HepG2 (cell line): ENCODE data around the gene ZBTB47. TPM values are rescaled to one million over a fixed set of nuclear protein-coding genes. Genes with fewer than 3 reads are reported as not detected.

Source experiments
- ATAC-seq: fragments of 200-7000 bp; cut with Tn5 transposase; 3 replicates; pipeline ENCODE4 v1.9.1; 2020; ENCODE audit warnings: mild to moderate bottlenecking, moderate library complexity
- BruUV-seq: library from RNA; stranded (reverse); fragments of 400-500 nt; replicated peaks from 2 replicates; lab custom pipeline; 2021; lab: Mats Ljungman, UMichigan
- CTCF ChIA-PET: fragments of 300-600 bp; formaldehyde crosslinking; extraction: SDS; loops from one replicate; lab custom pipeline; 2021; ENCODE audit warnings: low total read pairs, inconsistent platforms, low intra/inter-chr PET ratio; lab: Yijun Ruan, JAX
- POLR2A ChIA-PET: fragments of 350-600 bp; sonication (Branson Sonifier 250); formaldehyde crosslinking; loops from one replicate; lab custom pipeline; 2020; ENCODE audit warnings: antibody characterized with exemption, inconsistent platforms; lab: Yijun Ruan, JAX
- DNase-seq: peaks from one replicate; pipeline ENCODE4 v3.0.0-alpha.2; 2015; ENCODE audit warnings: low spot score
- FAIRE-seq: peaks from 3 replicates; lab custom pipeline; 2011; peaks lifted over from hg19 to GRCh38; lab: Jason Lieb, UNC
- H2AFZ ChIP-seq: one replicate; pipeline ENCODE4 v1.6.1; 2011; ENCODE audit warnings: low read length, inconsistent platforms
- H3K27ac ChIP-seq: fragments of 300-600 bp; 3 replicates; pipeline ENCODE4 v1.8.0; 2011; ENCODE audit warnings: mixed run types, mild to moderate bottlenecking, mixed read lengths, low read length, inconsistent platforms; ENCODE audit not compliant: insufficient read depth; ENCODE audit errors: extremely low read length
- H3K27me3 ChIP-seq, 2 experiments: fragments of 200-600 bp in 1 of 2; 2 replicates in 1 of 2; 3 replicates in 1 of 2; pipeline versions ENCODE4 v1.6.0 to v1.8.0; 2011; ENCODE audit warnings: low read length in 2 of 2, mild to moderate bottlenecking in 2 of 2, moderate library complexity in 2 of 2, inconsistent platforms in 1 of 2; ENCODE audit not compliant: insufficient read depth in 2 of 2, control insufficient read depth in 1 of 2
- H3K36me3 ChIP-seq, 2 experiments: fragments of 200-600 bp in 1 of 2; replicated peaks in 1 of 2; 2 replicates in 1 of 2; 3 replicates in 1 of 2; pipeline versions ENCODE4 v1.5.1 to v1.8.0; 2011; ENCODE audit warnings: low read length in 2 of 2, inconsistent platforms in 1 of 2; ENCODE audit not compliant: insufficient read depth in 2 of 2, control insufficient read depth in 1 of 2
- H3K4me1 ChIP-seq: 2 replicates; pipeline ENCODE4 v1.5.1; 2012; ENCODE audit warnings: low read length, inconsistent platforms; ENCODE audit not compliant: insufficient read depth
- H3K4me2 ChIP-seq: 2 replicates; pipeline ENCODE4 v1.6.0; 2011; ENCODE audit warnings: low read depth, low read length, inconsistent platforms
- H3K4me3 ChIP-seq, 3 experiments: fragments of 200-600 bp in 1 of 3; sonication (generic), shearing (Covaris generic) in 1 of 3; replicated peaks in 1 of 3; 2 replicates each; pipeline ENCODE4 v1.5.1; 2011 to 2016; ENCODE audit warnings: low read length in 3 of 3, inconsistent platforms in 2 of 3, low read depth in 2 of 3, mild to moderate bottlenecking in 2 of 3, control low read depth in 1 of 3, mixed read lengths in 1 of 3; ENCODE audit not compliant: insufficient read depth in 1 of 3
- H3K79me2 ChIP-seq: one replicate; pipeline ENCODE4 v1.6.1; 2011; ENCODE audit warnings: low read length, inconsistent platforms; ENCODE audit not compliant: insufficient read depth
- H3K9ac ChIP-seq: 2 replicates; pipeline ENCODE4 v1.6.0; 2011; ENCODE audit warnings: mild to moderate bottlenecking, low read depth, low read length, inconsistent platforms; ENCODE audit not compliant: insufficient read depth
- H3K9me3 ChIP-seq: 2 replicates; pipeline ENCODE4 v1.5.1; 2012; ENCODE audit warnings: mild to moderate bottlenecking, low read length
- H4K20me1 ChIP-seq: 2 replicates; pipeline ENCODE4 v1.6.0; 2011; ENCODE audit warnings: inconsistent platforms, mild to moderate bottlenecking, low read length, moderate library complexity; ENCODE audit not compliant: insufficient read depth
- MYC ChIP-seq: sonication (generic); formaldehyde crosslinking; IDR thresholded peaks from 2 replicates; pipeline ENCODE4 v1.9.0; 2021; ENCODE audit warnings: missing genetic modification reagents, borderline replicate concordance
- NFKB2 ChIP-seq: sonication (generic); formaldehyde crosslinking; IDR thresholded peaks from 2 replicates; pipeline ENCODE4 v1.4.0; 2020; ENCODE audit warnings: missing genetic modification reagents, borderline replicate concordance
- NFYC ChIP-seq: IDR thresholded peaks from 2 replicates; pipeline ENCODE4 v1.6.1; 2016; ENCODE audit warnings: missing genetic modification reagents, missing compliant biosample characterization
- NPAS2 ChIP-seq: sonication (generic); formaldehyde crosslinking; IDR thresholded peaks from 2 replicates; pipeline ENCODE4 v1.8.0; 2022; ENCODE audit warnings: mild to moderate bottlenecking, missing genetic modification reagents, borderline replicate concordance
- PHF21A ChIP-seq: sonication (generic); formaldehyde crosslinking; IDR thresholded peaks from 2 replicates; pipeline ENCODE4 v1.5.0; 2020; ENCODE audit warnings: mild to moderate bottlenecking, missing genetic modification reagents
- PRPF4 ChIP-seq: fragments of 200-400 bp; formaldehyde crosslinking; IDR thresholded peaks from 2 replicates; pipeline ENCODE4 v1.6.1; 2016; ENCODE audit warnings: low read length, low read depth; ENCODE audit not compliant: poor library complexity, severe bottlenecking
- RBAK ChIP-seq: sonication (generic); formaldehyde crosslinking; IDR thresholded peaks from 2 replicates; pipeline ENCODE4 v1.5.1; 2020; ENCODE audit warnings: mild to moderate bottlenecking, missing genetic modification reagents
- RFX1 ChIP-seq: fragments of 450-650 bp; IDR thresholded peaks from 2 replicates; pipeline ENCODE4 v1.6.1; 2017
- TAF15 ChIP-seq: fragments of 200-400 bp; formaldehyde crosslinking; IDR thresholded peaks from one replicate; pipeline ENCODE4 v1.6.1; 2018; ENCODE audit warnings: mild to moderate bottlenecking, low read depth, low read length; ENCODE audit not compliant: poor library complexity, severe bottlenecking
- TP53 ChIP-seq: sonication (generic); formaldehyde crosslinking; conservative IDR thresholded peaks from 2 replicates; pipeline ENCODE4 v1.4.0; 2020; ENCODE audit warnings: missing genetic modification reagents
- ZFP1 ChIP-seq: IDR thresholded peaks from 2 replicates; pipeline ENCODE4 v1.6.1; 2016
- ZNF383 ChIP-seq: sonication (generic); formaldehyde crosslinking; IDR thresholded peaks from 2 replicates; pipeline ENCODE4 v1.4.0; 2020; ENCODE audit warnings: missing genetic modification reagents, mild to moderate bottlenecking, borderline replicate concordance
- ZNF589 ChIP-seq: sonication (generic); formaldehyde crosslinking; conservative IDR thresholded peaks from 2 replicates; pipeline ENCODE4 v1.8.0; 2022; ENCODE audit warnings: mild to moderate bottlenecking, moderate library complexity, missing genetic modification reagents
- ZNF720 ChIP-seq: sonication (generic); formaldehyde crosslinking; IDR thresholded peaks from 2 replicates; pipeline ENCODE4 v1.4.0; 2020; ENCODE audit warnings: missing genetic modification reagents
- ZNF761 ChIP-seq: sonication (generic); formaldehyde crosslinking; conservative IDR thresholded peaks from 2 replicates; pipeline ENCODE4 v1.4.0; 2020; ENCODE audit warnings: mild to moderate bottlenecking, missing genetic modification reagents
- WGBS: methylation state at CpG from one replicate; pipeline ENCODE4 v1.1.6; 2017; ENCODE audit warnings: low lambda C conversion rate; 5-methylcytosine and 5-hydroxymethylcytosine counted together
- in situ Hi-C: cut with HindIII; loops from 2 replicates; pipeline ENCODE4 v1.10.0; 2017; ENCODE audit warnings: low pct_unique_long_range_greater_than_20kb; ENCODE audit not compliant: extremely low pct_ligation_motif_present
- intact Hi-C: fragments of 100-400 bp; cut with micrococcal nuclease; formaldehyde crosslinking; loops from one replicate; pipeline ENCODE4 v1.10.0; 2022; ENCODE audit not compliant: unreplicated experiment
- polyA plus RNA-seq, 8 experiments: library from polyadenylated mRNA; depleted of rRNA in 3 of 8; stranded (reverse) in 7 of 8; unstranded in 1 of 8; fragments of >200 nt; fragmentation: Illumina TruSeq in 4 of 8; extraction: Trizol in 4 of 8; gene quantifications; 2 replicates each; pipeline versions ENCODE4 v1.2.1 to v1.2.3, GENCODE V29; 2011 to 2016; ENCODE audit warnings: low read depth in 4 of 8, missing spikeins in 1 of 8, mixed read lengths in 1 of 8; ENCODE audit not compliant: insufficient read depth in 1 of 8
- total RNA-seq, 5 experiments: library from RNA; depleted of rRNA; stranded (reverse); fragments of >200 nt; fragmentation: Illumina TruSeq; extraction: Trizol; gene quantifications; 2 replicates each; pipeline ENCODE4 v1.2.3, GENCODE V29; 2016; ENCODE audit warnings: low read depth in 1 of 5
- TF ChIP-seq, protein P1 (sequence below): sonication (generic); formaldehyde crosslinking; IDR thresholded peaks from 2 replicates; pipeline ENCODE4 v1.8.0; 2022; ENCODE audit warnings: mild to moderate bottlenecking, missing genetic modification reagents, moderate library complexity
- TF ChIP-seq, protein P2 (sequence below): sonication (generic); formaldehyde crosslinking; IDR thresholded peaks from 2 replicates; pipeline ENCODE4 v1.5.0; 2020; ENCODE audit warnings: mild to moderate bottlenecking, missing genetic modification reagents

Gene ZBTB47
- total and polyA plus RNA-seq, 2 of the 13 experiments (the other 11 are each of a cell fraction or from before 2014, with no cell fraction given) = 1.5 to 3.1 TPM

DNA sequence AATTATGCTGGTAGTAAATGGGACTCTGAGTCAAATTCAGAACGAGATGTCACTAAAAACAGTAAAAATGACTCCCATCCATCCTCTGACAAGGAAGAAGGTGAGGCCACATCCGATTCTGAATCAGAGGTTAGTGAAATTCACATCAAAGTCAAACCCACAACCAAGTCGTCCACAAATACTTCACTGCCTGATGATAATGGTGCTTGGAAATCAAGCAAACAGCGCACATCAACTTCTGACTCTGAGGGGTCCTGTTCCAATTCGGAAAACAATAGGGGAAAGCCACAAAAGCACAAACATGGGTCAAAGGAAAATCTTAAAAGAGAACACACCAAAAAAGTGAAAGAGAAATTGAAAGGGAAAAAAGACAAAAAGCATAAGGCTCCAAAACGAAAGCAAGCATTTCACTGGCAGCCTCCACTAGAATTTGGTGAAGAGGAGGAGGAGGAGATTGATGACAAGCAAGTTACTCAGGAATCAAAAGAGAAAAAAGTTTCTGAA lies 15.1 kb upstream of the ZBTB47 start:
- no peaks in the 10 kb centered on the region for H3K9me3 ChIP-seq
- H3K9ac ChIP-seq = no peak overlapping the region
- H3K27me3 ChIP-seq = no peaks in the 10 kb centered on the region
- BruUV-seq = no TSS peak
- CTCF ChIA-PET = no interaction called here
- H3K4me3 ChIP-seq = no peak overlapping the region
- peaks cover 33 to 84% of the 10 kb centered on the region in 2 experiments for H3K36me3 ChIP-seq
- H3K4me1 ChIP-seq = no peaks in the 10 kb centered on the region
- no peak overlapping the region for H2AFZ ChIP-seq
- ATAC-seq = no peak
- H3K27ac ChIP-seq = no peak overlapping the region
- no peak for FAIRE-seq
- 93% methylated on average over 6 of the region's 6 CpGs for WGBS
- TF ChIP-seq ZNF589 (CRISPR knock-in tag) (no peak), TAF15 (no peak), ZNF383 (CRISPR knock-in tag) (no peak), NFKB2 (CRISPR knock-in tag) (no peak), RBAK (CRISPR knock-in tag) (no peak), ZNF720 (CRISPR knock-in tag) (no peak), PHF21A (CRISPR knock-in tag) (no peak), ZFP1 (CRISPR knock-in tag) (no peak), PRPF4 (no peak), RFX1 (no peak), ZNF761 (CRISPR knock-in tag) (no peak), NPAS2 (no peak), MYC (CRISPR knock-in tag) (no peak), NFYC (CRISPR knock-in tag) (no peak), TP53 (CRISPR knock-in tag) (no peak)
- TF ChIP-seq, protein P1, sequence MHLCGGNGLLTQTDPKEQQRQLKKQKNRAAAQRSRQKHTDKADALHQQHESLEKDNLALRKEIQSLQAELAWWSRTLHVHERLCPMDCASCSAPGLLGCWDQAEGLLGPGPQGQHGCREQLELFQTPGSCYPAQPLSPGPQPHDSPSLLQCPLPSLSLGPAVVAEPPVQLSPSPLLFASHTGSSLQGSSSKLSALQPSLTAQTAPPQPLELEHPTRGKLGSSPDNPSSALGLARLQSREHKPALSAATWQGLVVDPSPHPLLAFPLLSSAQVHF (CRISPR knock-in tag) = no peak
- TF ChIP-seq, protein P2, sequence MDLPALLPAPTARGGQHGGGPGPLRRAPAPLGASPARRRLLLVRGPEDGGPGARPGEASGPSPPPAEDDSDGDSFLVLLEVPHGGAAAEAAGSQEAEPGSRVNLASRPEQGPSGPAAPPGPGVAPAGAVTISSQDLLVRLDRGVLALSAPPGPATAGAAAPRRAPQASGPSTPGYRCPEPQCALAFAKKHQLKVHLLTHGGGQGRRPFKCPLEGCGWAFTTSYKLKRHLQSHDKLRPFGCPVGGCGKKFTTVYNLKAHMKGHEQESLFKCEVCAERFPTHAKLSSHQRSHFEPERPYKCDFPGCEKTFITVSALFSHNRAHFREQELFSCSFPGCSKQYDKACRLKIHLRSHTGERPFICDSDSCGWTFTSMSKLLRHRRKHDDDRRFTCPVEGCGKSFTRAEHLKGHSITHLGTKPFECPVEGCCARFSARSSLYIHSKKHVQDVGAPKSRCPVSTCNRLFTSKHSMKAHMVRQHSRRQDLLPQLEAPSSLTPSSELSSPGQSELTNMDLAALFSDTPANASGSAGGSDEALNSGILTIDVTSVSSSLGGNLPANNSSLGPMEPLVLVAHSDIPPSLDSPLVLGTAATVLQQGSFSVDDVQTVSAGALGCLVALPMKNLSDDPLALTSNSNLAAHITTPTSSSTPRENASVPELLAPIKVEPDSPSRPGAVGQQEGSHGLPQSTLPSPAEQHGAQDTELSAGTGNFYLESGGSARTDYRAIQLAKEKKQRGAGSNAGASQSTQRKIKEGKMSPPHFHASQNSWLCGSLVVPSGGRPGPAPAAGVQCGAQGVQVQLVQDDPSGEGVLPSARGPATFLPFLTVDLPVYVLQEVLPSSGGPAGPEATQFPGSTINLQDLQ = no peak
- POLR2A ChIA-PET = no interaction called here
- H4K20me1 ChIP-seq = no peaks in the 10 kb centered on the region
- H3K4me2 ChIP-seq = no peak overlapping the region
- H3K79me2 ChIP-seq = no peaks in the 10 kb centered on the region
- in situ Hi-C loops = no loop called here
- no peak for DNase-seq
- intact Hi-C loops = no loop called here
